Measurements from ENCODE around the gene RELL2.

GRCh38 chr5:141635646-141636045, 1.2 kb upstream of the RELL2 start:
- no peak for TF ChIP-seq CTCF (IDR thresholded peaks at IDR 0.05; ENCODE audit: low read length)
- no peak for TF ChIP-seq EZH2phosphoT487 (IDR thresholded peaks at IDR 0.05; ENCODE audit: low read length)

Measured in MM.1S (cell line).